GM12801 (cell line): Measurements from ENCODE around the gene ZNF407.

Experiments
- TF ChIP-seq, protein P1 (sequence below): IDR thresholded peaks from one replicate; pipeline ENCODE4 v1.5.1; 2011; ENCODE audit warnings: control low read depth; ENCODE audit not compliant: insufficient read length; ENCODE audit errors: extremely low read depth

Gene ZNF407

DNA sequence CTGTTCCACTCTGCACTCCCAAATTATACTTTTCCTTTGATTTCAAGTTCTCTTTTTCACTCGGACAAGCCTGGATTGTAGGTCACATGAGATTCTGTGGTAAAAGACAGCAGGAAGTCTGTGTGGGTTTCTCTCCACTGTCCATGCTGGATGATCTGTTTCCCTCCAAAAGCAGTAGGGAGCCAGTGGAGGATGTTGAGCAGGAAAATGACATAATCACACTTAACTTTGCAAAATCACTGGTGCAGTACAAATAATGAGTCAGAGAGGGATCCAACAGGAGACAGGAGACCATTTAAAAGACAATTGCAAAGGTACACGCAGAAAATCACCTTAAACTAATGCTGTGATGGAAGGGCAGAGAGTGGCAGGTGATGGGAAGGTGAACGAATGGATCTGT is 301.3 kb downstream of the ZNF407 start:
- TF ChIP-seq, protein P1, sequence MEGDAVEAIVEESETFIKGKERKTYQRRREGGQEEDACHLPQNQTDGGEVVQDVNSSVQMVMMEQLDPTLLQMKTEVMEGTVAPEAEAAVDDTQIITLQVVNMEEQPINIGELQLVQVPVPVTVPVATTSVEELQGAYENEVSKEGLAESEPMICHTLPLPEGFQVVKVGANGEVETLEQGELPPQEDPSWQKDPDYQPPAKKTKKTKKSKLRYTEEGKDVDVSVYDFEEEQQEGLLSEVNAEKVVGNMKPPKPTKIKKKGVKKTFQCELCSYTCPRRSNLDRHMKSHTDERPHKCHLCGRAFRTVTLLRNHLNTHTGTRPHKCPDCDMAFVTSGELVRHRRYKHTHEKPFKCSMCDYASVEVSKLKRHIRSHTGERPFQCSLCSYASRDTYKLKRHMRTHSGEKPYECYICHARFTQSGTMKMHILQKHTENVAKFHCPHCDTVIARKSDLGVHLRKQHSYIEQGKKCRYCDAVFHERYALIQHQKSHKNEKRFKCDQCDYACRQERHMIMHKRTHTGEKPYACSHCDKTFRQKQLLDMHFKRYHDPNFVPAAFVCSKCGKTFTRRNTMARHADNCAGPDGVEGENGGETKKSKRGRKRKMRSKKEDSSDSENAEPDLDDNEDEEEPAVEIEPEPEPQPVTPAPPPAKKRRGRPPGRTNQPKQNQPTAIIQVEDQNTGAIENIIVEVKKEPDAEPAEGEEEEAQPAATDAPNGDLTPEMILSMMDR: no peak

DNA sequence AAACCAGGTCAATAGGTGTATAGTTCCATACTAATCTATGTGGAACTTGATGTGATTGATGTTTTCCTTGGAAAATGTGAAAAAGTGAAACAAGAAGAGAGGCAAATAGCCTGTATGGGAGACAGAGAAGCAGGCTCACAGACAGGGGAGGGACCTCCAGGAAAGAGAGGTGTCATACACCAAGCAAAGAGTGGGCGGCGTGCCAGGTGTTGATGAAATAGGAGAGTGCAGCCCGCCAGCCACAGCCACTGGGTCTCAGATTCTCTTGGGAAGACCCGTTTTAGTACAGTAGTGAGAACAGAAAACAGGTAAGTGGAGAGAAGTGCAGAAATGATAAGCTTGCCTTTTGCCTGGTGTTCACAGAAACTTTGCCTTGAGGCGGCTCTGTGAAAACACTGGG is 301.9 kb downstream of the ZNF407 start:
- TF ChIP-seq, protein P1: no peak

DNA sequence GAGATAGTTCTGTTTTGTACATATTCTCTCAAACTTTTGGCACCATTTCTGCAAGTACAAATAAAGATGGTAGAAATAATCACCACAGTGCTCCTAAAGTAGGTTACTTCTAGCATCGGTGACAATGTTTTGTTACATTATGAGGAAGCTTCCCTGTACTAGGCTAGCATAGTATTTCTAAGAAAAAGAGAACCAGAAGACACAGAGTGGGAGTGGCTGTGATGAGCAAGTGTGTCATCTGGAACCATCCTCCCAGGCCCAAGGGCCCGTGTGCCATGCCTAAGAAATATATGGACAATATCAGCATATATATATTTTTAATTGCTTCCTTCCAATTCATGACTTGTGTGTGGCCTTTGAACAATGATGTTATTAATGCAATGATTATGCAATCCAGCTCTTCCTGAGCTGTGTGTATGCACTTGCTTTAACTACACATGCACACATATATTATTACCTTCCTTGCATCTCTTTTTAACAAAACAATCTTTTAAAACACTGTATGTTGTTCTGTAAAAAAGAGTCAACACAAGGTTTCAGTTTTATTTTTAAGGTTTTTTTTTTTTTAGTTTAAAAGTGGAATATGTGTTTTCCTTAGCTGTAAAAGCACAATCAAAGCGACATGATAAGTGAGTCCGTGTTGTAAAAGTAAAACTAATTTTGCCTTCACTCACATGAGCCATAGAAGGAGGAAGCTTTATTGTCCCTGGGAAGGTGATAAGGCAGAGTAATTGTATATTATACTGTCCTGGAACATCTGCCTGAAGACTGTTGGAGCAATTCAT is 303.9 kb downstream of the ZNF407 start:
- TF ChIP-seq, protein P1: no peak

DNA sequence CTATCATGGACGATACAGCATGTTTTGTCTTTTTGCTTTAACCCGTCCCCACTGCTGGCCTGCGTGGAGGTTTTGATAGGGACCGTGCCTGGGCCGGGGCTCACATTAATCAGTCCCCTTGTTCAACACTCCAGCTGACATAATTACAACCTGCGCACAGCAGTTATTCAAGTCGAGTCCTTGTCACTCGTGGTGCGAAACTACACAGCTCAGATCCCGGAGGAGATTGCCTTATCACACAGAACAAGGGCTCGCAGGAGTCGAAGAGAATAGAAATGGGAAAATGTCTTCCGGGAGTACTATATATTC is 304.4 kb downstream of the ZNF407 start:
- TF ChIP-seq, protein P1: no peak

DNA sequence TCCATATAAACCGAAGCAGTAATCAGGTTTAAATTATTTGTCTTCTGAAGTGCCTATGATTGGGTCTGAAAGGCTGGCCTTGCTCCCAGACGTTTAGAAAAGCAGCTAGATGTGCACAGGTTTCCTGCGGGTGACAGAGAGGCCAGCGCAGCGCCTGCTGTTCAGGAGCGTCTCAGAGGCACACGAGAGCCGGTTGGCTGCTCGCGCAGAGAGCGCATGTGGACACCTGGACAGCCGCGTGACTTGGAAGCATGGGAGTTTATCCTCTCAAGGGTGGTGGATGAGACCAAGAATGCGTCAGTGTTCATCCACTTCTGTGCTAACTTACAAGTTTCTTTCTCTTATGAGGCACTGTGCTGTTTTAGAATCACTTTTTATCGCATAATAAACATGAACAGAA is 307.6 kb downstream of the ZNF407 start:
- TF ChIP-seq, protein P1: no peak

DNA sequence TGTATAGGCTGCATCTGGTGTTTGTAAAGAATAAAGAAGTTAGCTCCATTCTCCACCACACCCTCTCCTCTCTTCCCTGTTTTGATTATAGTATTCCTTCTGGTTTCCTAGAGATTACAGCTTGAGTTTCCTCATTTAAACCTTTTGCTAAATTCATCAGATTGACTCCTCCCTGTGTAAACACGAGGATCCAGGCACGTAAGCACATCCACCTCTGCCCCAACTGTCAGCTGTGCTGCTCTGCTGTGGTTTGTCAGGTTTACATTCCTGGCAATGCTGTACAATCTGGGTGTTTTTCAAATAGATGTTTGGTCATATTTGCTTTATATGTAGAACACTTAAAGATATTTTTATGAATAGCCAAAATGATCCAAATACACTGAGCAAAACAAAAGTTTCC is 308.5 kb downstream of the ZNF407 start:
- TF ChIP-seq, protein P1: no peak

DNA sequence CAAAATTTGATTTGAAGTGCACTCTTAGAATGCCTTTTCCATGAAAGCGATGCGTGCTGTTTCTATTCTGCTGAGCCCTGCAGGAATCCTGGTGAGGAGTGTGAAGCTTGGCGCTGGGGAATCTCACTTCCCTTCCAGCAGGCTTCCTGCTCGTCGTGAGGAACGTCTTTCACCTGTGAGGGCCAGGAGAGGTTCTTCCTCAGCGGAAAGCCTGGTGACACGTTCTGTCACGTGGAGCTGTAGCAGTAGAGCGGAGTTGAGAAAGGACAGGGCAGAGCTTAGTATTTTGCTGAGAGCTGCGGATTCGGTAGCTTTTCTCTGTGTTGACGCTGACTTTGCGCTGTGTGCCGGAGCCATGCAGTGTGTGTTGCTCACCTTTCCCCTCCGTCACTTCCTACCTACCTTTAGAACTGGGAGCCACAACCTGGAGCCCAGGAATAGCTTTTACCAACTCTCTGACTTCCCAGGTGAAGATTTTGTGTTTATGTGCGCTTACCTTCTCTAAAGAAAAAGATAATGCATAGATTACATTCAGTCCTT is 316.5 kb downstream of the ZNF407 start:
- TF ChIP-seq, protein P1: no peak
